HG03575 (cell line): ENCODE results near the gene PPP5C.
"Not testable (repeated sequence)": the region's sequence is repeated elsewhere in the genome, so short reads cannot be mapped to it uniquely, and the experiment has no call there.

Experiments
- ATAC-seq: cut with Tn5 transposase; IDR thresholded peaks from one replicate; pipeline ENCODE4 v1.9.1; 2021; ENCODE audit not compliant: unreplicated experiment, insufficient number of reproducible peaks, low FRiP score; ENCODE audit errors: extremely low read depth

The PPP5C gene, protein sequence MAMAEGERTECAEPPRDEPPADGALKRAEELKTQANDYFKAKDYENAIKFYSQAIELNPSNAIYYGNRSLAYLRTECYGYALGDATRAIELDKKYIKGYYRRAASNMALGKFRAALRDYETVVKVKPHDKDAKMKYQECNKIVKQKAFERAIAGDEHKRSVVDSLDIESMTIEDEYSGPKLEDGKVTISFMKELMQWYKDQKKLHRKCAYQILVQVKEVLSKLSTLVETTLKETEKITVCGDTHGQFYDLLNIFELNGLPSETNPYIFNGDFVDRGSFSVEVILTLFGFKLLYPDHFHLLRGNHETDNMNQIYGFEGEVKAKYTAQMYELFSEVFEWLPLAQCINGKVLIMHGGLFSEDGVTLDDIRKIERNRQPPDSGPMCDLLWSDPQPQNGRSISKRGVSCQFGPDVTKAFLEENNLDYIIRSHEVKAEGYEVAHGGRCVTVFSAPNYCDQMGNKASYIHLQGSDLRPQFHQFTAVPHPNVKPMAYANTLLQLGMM

DNA sequence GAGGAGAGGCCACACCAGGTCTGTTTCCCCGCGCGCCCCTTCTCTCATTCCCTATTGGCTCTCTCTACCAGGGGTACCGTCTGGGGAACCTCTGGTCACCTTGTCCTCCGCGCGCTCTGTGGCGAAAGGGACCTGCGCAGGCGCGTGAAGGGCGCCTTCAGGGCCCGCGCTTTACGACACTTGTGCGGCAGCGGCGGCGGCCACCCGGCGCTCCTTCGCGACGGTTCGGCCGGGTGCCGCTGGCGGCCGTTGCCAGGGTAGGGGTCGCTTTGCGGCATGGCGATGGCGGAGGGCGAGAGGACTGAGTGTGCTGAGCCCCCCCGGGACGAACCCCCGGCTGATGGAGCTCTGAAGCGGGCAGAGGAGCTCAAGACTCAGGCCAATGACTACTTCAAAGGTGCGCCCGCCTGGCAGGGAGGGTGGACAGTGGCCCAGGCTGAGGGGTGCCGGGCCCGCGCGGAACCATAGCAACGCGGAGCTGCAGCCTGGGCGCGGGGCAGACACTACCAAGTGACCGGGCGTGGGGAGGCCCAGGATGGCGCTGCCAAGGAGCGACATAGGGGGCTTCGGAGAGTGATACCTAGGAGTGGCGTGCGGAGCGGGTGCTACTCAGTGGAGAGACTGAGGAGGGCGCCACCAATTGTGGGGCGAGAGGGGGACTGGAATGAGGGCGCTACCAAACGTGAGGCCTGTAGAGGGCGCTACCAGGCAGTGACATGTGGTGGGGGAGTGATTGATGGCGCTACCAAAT lies at the start of gene PPP5C:
TSS of gene PPP5C (plus strand) at position 267 of the 751 bp plus-strand sequence. CDS start at position 277, 10 bp downstream.
- no peak for ATAC-seq

DNA sequence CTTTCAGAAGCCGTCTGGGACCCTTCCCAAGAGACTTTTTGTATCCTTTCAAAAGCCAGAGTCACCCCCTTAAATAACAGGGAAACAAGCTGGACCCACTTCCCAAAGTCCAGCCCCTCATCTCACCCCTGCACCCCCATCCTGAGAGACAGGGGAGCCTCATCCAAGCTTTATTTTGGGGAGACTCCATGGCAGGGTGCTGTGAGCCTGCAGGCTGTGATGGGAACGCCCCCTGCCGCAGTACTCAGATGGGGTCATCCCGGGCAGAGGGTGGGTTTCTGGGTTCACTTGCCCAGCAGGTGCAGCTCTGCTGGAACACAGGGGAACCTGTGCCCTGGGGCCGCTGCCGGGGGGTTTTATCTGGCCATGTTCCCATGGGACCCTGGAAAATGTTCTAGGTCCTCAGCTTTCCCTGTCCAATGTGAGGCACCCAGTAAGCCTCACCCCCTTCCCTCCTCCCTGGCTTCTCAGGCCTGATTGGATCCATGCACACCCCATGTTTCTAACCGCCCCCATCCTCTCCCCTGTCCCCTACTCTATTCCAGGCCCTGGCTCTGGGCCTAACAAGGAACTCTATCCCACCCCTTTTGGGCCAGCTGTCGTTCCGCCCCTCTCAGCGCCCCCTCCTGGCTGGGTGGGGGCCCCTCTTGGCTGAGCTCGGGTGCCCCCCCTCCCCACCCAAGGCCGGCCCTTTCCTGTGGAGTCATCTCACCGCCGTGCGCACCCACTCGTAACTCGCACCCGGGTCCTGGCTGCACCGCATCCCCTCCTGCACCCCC lies 49.0 kb upstream of the PPP5C start:
- no peak for ATAC-seq

DNA sequence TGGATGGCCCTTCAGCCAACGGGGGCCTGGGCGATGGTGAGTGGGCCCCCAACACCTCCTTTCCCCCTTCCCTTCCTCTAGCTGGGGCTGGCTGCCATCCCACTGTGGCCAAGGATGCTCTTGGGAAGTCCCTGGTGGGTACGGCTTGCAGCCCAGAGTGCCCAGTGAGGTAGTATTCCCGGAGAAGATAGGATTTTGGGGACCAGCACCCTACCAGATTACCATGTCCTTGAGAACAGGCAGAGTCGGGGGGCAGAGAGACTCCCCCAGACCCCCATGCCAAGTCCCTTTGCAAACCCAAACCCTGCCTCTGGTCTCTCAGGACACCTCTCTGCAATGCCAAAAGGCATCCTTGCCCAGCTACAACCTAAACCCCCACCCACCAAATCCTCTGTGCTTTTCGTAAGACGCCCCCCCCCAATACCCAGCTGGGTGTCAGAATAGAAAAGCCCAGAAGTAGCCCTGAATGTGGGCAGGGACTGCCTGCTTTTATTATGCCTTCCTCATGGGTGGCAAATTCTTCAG lies 48.3 kb upstream of the PPP5C start:
- ATAC-seq, result no peak

DNA sequence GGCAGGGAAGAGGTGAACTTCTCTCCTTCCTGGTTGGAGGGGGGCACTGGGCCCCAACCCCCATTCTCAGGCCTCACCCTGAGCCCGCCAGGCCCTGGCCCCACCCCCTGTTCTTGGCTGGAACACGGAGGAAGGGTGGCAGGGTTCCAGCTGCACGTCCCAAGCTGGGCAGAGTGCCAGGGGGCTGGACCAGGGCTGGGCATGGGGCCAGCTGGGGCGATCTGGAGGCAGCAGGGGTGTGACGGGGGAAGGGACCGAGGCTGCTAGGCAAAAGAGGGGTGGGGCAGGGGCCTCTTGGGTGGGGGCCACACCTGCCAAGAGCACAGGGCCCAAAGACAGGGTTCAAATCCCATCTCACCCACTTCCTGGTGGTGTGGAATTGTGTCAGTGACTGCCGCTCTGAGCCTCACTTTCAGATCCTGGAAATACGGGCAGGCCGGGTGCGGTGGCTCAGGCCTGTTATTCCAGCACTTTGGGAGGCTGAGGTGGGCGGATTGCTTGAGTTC lies 47.8 kb upstream of the PPP5C start:
- ATAC-seq, result no peak

DNA sequence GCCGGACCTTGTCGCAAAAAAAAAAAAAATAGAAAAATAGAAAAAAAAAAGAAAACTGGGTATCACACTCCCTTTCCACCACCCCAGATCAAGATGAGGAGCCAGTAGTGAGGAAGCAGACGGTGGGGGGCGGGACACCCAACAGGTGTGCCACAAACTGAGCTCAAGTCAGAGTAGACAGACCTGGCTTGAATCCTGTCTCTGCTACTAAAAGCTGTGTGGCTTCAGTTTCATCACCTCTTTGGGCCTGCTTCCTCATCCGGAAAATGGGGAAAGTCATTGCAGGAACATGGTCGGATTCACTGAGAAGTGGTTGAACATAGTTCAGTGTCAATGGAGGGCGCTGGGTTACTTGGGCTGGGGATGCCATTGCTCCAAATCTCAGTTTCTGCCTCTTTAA lies 47.2 kb upstream of the PPP5C start:
- no peak for ATAC-seq

DNA sequence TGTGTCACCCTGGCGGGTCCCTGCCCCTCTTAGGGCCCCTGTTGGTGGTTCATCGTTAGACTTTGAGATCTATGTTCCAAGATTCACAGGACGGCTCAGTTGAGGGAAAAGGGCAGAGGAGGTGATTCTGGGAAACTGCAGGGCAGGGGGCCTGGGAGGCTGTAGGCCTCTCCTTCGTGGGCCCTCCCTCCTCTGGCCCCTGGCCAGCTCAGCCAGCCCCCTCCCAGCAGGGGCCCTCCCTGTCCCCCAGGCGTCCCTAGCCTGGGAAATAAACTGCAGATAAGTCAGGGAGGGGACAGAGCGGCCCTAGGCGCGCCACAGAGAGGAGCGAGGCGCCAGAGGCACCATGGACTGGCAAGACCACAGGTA lies 43.6 kb upstream of the PPP5C start:
- ATAC-seq, result no peak

DNA sequence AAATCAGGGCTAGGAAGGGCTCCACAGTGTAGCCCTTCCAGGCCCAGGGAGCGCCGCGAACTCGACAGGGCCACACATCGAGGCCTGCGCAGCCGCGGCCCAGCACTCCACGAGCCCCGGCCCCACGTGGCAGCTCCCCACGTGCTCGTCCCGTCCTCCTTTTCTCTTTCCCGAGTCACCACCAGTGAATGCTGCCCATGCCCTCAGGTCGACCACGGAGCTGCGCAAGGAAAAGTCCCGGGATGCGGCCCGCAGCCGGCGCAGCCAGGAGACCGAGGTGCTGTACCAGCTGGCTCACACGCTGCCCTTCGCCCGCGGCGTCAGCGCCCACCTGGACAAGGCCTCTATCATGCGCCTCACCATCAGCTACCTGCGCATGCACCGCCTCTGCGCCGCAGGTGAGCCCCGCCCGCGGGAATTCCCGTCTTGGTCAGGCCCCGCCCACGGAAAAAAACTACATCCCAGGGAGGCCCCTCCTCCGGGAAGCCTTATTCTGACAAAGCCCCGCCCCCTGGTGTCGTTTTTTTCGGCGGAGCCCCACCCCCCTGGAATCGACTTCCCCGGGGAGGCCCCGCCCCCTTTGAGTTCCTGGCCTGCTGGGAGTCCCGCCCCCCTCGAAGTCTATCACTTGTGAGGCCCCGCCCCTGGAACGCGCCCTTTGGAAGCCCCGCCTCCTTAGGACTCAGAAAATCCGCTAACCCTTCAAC lies 43.0 kb upstream of the PPP5C start:
- ATAC-seq, result no peak

DNA sequence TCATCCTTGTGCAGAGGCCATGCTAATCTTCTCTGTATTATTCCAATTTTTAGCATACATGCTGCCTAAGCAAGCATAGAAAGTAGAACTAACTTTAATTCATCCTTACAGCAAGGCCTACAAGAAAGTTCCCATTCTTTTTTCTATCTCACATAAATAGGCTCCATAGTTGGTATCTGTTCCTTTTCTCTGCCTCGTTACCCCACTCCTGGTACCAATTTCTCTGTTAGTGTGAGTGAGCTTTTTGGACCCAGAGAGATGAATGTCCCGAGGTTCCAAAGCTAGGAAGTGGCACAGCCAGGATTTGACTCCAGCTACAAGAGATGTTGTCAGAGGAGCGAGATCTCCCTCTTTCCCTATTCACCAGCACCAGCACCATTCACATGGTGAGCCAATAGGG lies 40.4 kb upstream of the PPP5C start:
- ATAC-seq, result no peak

DNA sequence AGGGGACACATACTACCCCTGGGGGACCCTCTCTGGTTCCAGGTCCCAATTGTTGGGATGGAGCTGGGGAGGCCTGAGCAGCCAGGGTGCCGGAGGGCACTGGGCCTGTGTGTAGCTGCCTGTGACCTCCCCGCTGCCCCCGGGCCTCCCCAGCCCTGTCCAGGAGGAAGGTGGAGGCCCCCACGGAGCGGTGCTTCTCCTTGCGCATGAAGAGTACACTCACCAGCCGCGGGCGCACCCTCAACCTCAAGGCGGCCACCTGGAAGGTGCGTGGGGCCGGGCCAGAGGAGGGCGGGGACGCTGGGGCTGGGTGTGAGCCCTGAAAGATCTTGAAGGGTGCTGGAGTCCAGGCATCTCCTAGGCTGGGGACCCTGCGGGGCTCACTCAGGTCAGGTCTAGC lies 38.4 kb upstream of the PPP5C start:
- ATAC-seq, result no peak

DNA sequence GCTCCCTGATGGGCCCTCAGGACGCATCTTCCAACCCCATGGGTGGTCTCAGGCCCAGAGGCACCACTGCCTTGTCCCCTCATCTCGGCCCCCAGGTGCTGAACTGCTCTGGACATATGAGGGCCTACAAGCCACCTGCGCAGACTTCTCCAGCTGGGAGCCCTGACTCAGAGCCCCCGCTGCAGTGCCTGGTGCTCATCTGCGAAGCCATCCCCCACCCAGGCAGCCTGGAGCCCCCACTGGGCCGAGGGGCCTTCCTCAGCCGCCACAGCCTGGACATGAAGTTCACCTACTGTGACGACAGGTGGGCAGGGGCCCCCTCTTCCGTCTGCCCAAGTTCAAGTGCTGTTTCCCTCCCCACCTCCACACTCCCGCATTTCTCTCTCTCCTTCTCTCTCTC lies 37.8 kb upstream of the PPP5C start:
- no peak for ATAC-seq

DNA sequence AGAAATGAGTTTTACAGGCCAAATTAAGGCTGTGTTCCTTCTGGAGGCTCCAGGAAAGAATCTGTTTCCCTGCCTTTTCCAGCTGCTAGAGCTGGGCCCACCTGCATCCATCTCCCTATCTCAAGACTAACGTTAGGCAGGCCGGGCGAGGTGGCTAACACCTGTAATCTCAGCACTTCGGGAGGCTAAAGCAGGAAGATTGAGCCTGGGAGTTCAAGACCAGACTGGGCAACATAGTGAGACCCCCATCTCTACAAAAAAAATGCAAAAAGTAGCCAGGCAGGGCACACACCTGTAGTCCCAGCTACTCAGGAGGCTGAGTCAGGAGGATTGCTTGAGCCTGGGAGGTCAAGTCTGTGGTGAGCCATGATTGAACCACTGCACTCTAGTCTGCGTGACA lies 35.4 kb upstream of the PPP5C start:
- no peak for ATAC-seq

DNA sequence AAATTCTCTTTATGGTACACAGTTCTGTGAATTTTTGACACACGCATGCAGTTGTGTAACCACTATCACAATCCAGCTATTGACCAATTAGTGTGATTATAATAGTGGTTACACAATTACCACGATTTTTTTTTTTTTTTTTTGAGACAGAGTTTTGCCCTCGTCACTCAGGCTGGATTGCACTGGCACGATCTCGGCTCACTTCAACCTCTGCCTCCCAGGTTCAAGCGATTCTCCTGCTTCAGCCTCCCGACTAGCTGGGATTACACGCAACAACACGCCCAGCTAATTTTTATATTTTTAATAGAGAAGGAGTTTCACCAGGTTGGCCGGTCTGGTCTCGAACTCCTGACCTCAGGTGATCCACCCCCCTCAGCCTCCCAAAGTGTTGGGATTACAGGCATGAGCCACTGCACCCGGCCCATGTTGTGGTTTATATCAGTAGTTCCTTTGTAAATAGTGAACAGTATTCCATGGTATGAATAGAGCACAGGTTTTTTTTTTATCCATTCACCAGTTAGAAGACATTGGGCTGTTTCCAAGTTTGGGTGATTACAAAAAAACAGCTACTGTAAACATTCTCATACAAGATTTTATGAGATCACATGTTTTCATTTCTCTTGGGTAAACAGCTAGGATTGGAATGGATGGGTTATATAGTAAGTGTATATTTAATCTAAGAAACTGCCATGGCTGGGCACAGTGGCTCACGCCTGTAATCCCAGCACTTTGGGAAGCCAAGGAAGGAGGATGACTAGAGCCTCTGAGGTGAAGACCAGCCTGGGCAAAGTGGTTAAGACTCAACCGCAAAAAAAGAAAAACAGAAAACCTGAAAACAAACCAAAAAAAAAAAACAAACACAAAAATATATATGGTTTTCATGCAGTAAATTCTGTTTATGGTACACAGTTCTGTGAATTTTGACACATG lies 33.1 kb upstream of the PPP5C start:
- ATAC-seq, result not testable (repeated sequence)

DNA sequence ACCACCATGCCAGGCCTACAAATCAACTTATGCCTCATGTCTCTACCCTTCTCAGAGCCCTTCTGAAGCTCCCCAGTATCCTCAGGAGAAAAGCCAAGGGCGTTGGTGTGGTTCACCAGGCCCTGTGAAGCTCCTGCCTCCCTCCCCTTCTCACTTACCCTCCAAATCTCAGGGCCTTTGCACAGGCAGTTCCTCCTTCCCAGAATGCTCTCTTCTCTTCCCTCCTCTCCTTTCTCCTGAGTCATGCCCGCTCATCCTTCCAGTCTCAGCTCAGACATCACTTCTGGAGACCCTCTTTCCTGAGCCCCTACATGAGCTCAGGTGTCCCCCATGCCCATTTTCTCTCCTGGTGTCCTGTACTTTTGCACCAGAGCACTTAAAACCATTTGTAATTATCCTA lies 29.5 kb upstream of the PPP5C start:
- ATAC-seq, result no peak

DNA sequence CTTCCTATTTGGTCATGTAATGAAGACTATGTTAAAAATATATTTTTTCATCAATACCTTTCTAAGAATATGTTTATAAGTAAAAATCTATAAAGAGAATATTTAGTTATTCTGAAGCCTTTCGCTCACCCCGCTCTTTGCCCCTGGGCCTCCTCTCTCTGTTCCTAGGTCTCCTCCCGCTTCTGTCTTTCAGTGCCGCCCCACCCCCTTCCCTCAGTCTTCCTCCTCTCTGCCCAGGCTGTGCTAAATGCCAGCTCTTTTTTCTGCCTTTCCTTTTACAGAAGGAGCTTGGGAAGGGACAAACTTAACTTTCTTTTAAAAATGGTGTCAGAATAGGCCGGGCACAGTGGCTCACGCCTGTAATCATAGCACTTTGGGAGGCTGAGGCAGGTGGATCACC lies 27.3 kb upstream of the PPP5C start:
- ATAC-seq, result no peak

DNA sequence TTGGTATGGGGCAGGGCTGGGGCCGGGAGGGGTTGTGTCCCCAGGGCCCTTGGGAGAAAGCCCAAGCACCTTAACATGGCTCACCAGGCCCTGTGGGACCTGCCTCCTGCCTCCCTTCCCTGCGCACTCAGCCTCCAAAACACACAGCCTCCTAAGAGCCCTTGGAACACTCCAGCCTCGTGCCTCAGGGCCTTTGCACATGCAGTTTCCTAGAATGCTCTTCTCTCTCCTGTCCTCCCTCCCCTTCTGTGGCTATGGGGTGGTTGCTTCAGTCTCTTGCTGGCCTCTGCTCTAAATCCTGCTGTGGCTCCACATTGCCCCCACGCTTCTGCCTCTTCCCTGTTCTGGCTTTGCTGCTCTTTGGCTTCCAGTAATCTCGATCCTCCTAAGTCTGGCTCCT lies 26.3 kb upstream of the PPP5C start:
- no peak for ATAC-seq

DNA sequence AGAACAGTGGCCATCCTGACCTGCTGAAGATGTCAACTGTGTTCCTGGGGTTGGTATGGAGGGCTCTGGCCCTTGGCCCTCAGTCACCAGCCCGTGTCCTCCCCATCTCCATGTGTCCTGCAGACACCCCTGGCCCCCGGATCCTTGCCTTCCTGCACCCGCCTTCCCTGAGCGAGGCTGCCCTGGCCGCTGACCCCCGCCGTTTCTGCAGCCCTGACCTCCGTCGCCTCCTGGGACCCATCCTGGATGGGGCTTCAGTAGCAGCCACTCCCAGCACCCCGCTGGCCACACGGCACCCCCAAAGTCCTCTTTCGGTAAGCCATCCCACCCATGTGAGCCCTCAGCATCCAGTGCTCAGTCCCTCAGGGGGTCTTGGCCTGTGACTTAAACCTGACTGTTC lies 25.2 kb upstream of the PPP5C start:
- ATAC-seq, result no peak

DNA sequence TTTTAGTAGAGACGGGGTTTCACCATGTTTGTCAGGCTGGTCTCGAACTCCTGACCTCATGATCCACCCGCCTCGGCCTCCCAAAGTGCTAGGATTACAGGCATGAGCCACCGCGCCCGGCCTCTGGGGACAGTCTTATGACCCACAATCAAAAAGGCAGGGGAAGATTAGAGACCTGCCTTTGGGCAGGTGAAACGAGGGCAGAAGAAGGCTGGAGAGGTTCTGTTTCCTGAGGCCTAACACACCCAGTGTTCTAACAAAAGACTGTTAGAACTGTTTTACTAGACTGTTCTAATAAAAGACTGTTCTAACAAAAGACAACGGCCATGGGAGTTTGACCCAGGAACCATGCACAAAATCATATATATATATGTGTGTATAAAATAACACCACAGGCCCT lies 23.7 kb upstream of the PPP5C start:
- ATAC-seq, result not testable (repeated sequence)

DNA sequence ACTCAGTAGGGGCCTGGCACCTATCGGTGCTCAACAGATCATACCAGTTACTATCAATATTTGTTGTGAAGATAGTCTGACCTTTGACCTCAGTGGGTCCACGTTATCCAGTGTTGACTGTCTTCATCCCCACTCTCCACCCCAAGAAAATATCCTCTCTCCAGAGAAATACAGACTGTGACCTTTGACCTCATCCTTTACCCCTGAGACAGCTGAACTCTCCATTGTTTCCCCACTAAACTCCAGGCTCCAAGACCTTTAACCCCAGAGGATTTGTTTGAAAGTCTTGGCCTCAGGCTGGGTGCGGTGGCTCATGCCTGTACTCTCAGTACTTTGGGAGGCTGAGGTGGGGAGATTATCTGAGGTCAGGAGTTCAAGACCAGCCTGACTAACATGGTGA lies 22.6 kb upstream of the PPP5C start:
- ATAC-seq, result no peak
